Activated CD4-positive, alpha-beta T cell treated with anti-CD3 and anti-CD28 coated beads, Interleukin-2, amount 10 ng/mL, durations not matched to agents 24 days and 14 days (primary cell): ENCODE measurements around the gene MYH2. TPM values are rescaled to one million over a fixed set of nuclear protein-coding genes. Genes with fewer than 3 reads are reported as not detected.
"Not testable (repeated sequence)": the region's sequence is repeated elsewhere in the genome, so short reads cannot be mapped to it uniquely, and the experiment has no call there.

ENCODE experiments used
- DNase-seq: peaks from one replicate; pipeline ENCODE4 v3.0.0; 2022
- H3K27ac Mint-ChIP-seq: one replicate; pipeline ENCODE4 v1.8.0; 2022; ENCODE audit warnings: mild to moderate bottlenecking, mixed read lengths
- H3K27me3 Mint-ChIP-seq: one replicate; pipeline ENCODE4 v1.8.0; 2022; ENCODE audit warnings: mixed read lengths
- H3K36me3 Mint-ChIP-seq: one replicate; pipeline ENCODE4 v1.8.0; 2022; ENCODE audit warnings: low read depth, mild to moderate bottlenecking, mixed read lengths
- H3K4me1 Mint-ChIP-seq: one replicate; pipeline ENCODE4 v1.8.0; 2021; ENCODE audit warnings: mixed read lengths
- H3K4me3 Mint-ChIP-seq: one replicate; pipeline ENCODE4 v1.8.0; 2022; ENCODE audit warnings: mild to moderate bottlenecking, moderate library complexity, mixed read lengths
- H3K9me3 Mint-ChIP-seq: one replicate; pipeline ENCODE4 v1.8.0; 2021; ENCODE audit warnings: mixed read lengths
- intact Hi-C: fragments of 100-400 bp; cut with micrococcal nuclease; formaldehyde crosslinking; loops from one replicate; pipeline ENCODE4 v1.15.1; 2023
- total RNA-seq: library from RNA; stranded (reverse); gene quantifications from 2 replicates; pipeline ENCODE4 v1.2.3, GENCODE V29; 2022

MYH2 gene
- total RNA-seq, 1 donor from 2014 or later = not detected

- peaks cover 10% of the 10 kb centered on the region for H3K9me3 Mint-ChIP-seq
- H3K36me3 Mint-ChIP-seq, H3K4me3 Mint-ChIP-seq, H3K4me1 Mint-ChIP-seq, DNase-seq, H3K27me3 Mint-ChIP-seq, H3K27ac Mint-ChIP-seq, intact Hi-C loops: not testable (repeated sequence)
Observed at GRCh38 chr17:10541179-10541578, 8.3 kb downstream of the MYH2 start.

DNA sequence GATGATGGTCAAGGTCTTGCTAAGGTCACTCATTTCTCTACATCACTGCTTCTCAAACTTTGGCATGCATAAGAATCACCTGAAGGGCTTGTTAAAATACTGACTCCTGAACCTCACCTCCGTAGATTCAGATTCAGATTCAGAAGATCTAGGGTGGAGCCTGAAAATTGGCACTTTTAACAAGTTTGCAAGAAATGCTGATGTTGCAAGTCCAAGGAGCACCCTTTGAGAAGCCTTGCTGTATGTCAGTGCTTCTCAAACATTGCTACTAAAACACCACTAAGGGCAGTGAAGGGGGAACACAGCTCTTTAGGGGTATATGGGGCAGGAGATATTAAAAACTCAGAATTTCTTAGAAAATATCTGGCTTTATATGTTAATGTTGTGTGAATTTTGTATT lies 17.4 kb downstream of the MYH2 start:
- Mint-ChIP-seq H3K9me3 (no peaks in the 10 kb centered on the region), H3K27ac (no peak overlapping the region), H3K4me1 (no peaks in the 10 kb centered on the region), H3K27me3 (no peaks in the 10 kb centered on the region), H3K4me3 (no peak overlapping the region), H3K36me3 (no peaks in the 10 kb centered on the region)
- DNase-seq = no peak
- intact Hi-C loops = no loop called here

DNA sequence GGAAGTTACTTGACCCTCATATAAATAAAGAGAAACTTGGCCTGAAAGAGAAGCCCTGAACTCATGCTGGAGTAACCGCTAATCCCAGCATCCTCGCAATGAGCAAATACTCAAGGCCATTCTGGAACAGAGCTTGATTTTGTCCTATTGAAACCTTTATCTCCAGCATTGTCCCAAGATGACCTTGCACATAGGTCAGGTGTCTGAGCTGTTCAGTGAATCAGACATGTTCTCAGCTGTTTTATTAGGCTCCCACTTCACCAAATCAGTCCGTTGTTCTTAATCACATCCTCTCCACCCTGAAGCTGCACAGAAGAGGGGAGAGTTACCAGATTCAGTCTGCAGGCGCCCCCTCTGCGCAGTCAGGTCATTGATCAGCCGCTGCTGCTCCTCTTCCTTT lies 22.0 kb downstream of the MYH2 start:
- Mint-ChIP-seq H3K36me3 (no peaks in the 10 kb centered on the region), H3K27me3 (no peaks in the 10 kb centered on the region), H3K9me3 (no peaks in the 10 kb centered on the region), H3K4me3 (no peak overlapping the region), H3K27ac (no peak overlapping the region), H3K4me1 (no peaks in the 10 kb centered on the region)
- no peak for DNase-seq
- intact Hi-C loops = no loop called here

- intact Hi-C loops = no loop called here
- no peak for DNase-seq
- no peaks in the 10 kb centered on the region for H3K4me1 Mint-ChIP-seq
- H3K4me3 Mint-ChIP-seq = no peak overlapping the region
- H3K27ac Mint-ChIP-seq = no peak overlapping the region
- H3K36me3 Mint-ChIP-seq = no peaks in the 10 kb centered on the region
- no peaks in the 10 kb centered on the region for H3K27me3 Mint-ChIP-seq
- H3K9me3 Mint-ChIP-seq = no peaks in the 10 kb centered on the region
Observed at GRCh38 chr17:10526517-10526916, 22.9 kb downstream of the MYH2 start.

- Mint-ChIP-seq H3K4me1 (no peaks in the 10 kb centered on the region), H3K9me3 (no peaks in the 10 kb centered on the region), H3K4me3 (no peak overlapping the region), H3K27ac (no peak overlapping the region), H3K27me3 (no peaks in the 10 kb centered on the region), H3K36me3 (no peaks in the 10 kb centered on the region)
- intact Hi-C loops = no loop called here
- no peak for DNase-seq
Observed at GRCh38 chr17:10523064-10523463, 26.4 kb downstream of the MYH2 start.

DNA sequence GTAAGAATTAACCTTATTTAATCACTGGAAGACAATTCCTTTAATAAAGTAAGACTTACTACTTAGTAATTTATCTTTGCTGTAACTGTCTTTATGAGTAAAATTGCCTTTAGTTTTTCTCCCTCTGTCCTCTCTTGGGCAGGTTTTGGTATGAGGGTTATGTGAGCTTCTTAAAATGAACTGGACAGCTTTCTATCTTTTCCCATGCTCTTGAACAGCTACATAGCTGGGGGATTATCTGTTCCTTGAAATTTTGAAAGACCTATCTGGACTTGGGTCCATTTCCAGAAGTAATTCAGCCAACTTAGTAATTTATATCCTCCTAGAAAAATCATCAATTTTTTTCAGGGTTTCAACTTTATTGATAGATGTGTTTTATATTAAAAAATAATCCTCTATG lies 27.5 kb downstream of the MYH2 start:
- Mint-ChIP-seq H3K4me1 (no peaks in the 10 kb centered on the region), H3K27ac (no peak overlapping the region), H3K4me3 (no peak overlapping the region), H3K36me3 (no peaks in the 10 kb centered on the region), H3K27me3 (no peaks in the 10 kb centered on the region), H3K9me3 (no peaks in the 10 kb centered on the region)
- intact Hi-C loops = no loop called here
- no peak for DNase-seq

DNA sequence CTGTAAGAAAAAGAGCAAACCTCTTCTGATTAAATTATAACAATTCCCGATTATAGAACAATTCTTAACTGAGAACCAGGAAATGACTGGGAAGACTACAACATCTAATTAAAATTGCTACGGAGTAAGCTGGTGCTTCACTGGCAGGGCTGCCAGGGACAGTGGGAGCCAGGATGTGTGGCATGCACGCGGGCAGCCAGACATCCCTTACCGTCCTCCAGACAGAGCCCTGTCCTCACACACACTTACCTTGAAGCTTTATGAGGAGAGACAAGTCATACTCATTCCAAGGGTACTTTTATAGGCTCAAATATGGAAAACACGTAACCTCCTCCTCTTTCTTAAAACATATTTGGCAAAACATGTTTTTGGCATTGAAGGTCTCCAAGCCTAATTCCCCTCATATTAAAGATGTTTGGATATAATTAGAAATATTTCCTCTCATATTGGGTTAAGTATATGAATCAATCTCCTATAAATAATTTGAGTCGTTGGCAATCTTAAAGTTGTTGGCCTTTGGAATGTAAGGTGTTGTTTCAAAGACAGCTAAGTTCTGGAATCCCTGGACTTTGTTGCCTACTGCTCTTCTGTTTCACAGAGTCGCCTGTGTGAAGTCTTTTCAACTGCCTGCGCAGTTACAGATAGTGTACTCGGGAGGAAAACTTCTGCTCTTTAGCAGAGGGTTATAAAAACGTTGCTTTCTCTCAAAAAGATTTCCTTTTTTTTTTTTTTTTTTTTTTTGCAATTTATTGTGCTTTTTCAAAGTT lies 31.0 kb downstream of the MYH2 start, which contains the start of gene MYH1:
MYH1 (minus strand) TSS at position 272 of the 767 bp plus-strand sequence. CDS start 1,900 bp downstream, outside the sequence.
- Mint-ChIP-seq H3K27ac (no peak within 1 kb of the TSS), H3K4me1 (no peaks in the 10 kb centered on the region), H3K36me3 (no peaks in the 10 kb centered on the region), H3K4me3 (no peak within 1 kb of the TSS), H3K27me3 (no peaks in the 10 kb centered on the region), H3K9me3 (no peaks in the 10 kb centered on the region)
- intact Hi-C loops = no loop called here
- no peak for DNase-seq

- H3K27ac Mint-ChIP-seq = no peak overlapping the region
- intact Hi-C loops = no loop called here
Observed at GRCh38 chr17:10516638-10517037, 32.8 kb downstream of the MYH2 start.

DNA sequence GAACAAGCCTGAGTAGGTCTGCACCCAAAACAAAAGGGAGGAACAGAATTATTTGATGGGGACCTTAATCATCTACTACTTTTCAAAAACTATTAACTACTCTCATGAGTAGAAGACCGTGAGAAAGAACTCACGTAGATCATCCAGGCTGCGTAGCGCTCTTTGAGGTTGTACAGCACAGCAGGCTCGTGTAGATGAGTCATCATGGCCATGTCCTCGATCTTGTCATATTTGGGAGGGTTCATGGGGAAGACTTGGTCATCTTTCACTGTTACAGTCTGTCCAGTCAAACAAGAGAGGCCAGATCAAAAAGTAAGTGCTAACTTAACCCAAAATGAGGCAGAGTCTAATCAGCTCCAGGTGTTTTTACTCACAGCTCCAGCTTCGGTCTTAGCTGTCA lies 33.4 kb downstream of the MYH2 start:
- Mint-ChIP-seq H3K4me1 (no peaks in the 10 kb centered on the region), H3K36me3 (no peaks in the 10 kb centered on the region), H3K4me3 (no peak overlapping the region), H3K27ac (no peak overlapping the region), H3K27me3 (no peaks in the 10 kb centered on the region), H3K9me3 (no peaks in the 10 kb centered on the region)
- intact Hi-C loops = no loop called here
- no peak for DNase-seq

More at GRCh38 chr17:10516638-10517037, 32.8 kb downstream of the MYH2 start:
- H3K36me3 Mint-ChIP-seq = no peaks in the 10 kb centered on the region
- no peaks in the 10 kb centered on the region for H3K4me1 Mint-ChIP-seq
- no peak for DNase-seq
- H3K27me3 Mint-ChIP-seq = no peaks in the 10 kb centered on the region
- no peaks in the 10 kb centered on the region for H3K9me3 Mint-ChIP-seq
- H3K4me3 Mint-ChIP-seq = no peak overlapping the region

DNA sequence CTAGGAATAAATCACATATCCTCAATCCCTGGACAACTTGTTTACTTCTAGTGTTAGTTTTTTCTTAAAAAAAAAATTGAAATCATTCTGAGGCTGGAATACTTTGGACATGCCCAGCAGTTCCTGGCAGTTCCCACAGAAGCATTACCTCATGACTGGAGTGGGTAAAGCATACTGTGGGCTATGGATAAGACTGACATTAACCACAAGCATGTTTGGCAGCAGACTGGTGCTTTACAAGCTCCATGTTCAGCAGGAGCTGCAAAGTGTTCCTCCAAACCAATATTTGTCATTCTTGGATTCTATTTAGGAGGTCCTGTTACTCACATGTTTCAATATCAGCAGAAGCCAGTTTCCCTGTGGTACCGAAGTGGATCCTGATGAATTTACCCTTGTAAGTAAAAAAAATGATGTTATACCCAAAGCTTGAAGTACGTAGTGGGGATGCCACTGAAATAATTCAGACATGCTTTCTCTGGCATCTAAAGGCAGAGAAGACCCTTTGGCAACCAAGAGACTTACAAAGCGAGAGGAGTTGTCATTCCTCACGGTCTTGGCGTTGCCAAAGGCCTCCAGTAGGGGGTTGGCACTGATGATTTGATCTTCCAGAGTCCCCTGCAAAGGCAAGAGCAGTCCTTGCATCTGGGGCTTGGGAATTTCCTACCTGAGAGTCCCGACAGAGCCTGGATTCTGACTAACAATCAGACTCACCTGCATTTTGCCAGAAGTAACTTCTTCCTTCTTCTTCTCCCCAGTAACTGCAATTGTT lies 36.0 kb downstream of the MYH2 start:
- Mint-ChIP-seq H3K4me1 (no peaks in the 10 kb centered on the region), H3K4me3 (no peak overlapping the region), H3K36me3 (no peaks in the 10 kb centered on the region), H3K27me3 (no peaks in the 10 kb centered on the region), H3K9me3 (no peaks in the 10 kb centered on the region), H3K27ac (no peak overlapping the region)
- no peak for DNase-seq
- intact Hi-C loops = no loop called here

DNA sequence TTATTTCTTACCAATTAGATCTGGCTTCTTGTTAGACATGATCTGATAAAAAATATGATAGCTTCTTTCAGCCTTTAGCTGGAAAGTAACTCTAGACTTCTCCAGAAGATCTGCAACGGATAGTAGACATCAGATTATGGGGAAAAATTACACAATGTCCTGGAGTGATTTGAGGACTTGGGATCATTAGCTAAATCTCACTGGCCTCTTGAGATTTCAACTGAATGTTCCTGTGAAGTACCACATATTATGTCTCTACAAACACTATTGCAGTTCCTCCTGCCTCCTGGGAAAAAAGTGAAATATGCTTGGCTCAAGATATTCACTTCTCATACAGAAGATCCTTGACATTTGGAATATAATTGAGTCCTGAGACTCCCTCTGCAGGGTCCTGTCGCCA lies 36.6 kb downstream of the MYH2 start:
- Mint-ChIP-seq H3K27me3 (no peaks in the 10 kb centered on the region), H3K9me3 (no peaks in the 10 kb centered on the region), H3K4me1 (no peaks in the 10 kb centered on the region), H3K27ac (no peak overlapping the region), H3K4me3 (no peak overlapping the region), H3K36me3 (no peaks in the 10 kb centered on the region)
- DNase-seq = no peak
- intact Hi-C loops = no loop called here

DNA sequence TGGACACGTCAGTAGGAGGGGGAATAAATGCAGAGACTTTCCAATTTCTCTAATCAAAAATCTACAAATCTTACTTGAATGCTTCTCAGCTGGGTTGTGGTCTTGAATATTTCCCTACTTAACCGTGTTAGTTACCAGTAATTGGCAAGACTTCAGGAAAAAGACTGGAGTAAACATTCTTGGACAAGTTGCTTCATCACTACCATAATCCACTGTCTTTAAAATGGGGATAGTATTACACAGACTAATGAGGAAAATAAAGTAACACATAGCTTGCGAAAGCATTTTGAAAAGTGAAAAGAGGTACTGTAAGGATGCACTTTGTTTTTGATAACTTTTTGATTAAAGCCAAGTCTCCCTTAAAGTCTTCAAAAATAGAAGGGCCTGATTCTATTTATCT lies 49.5 kb downstream of the MYH2 start:
- no peaks in the 10 kb centered on the region for H3K4me1 Mint-ChIP-seq
- no peaks in the 10 kb centered on the region for H3K36me3 Mint-ChIP-seq
- no peak for DNase-seq
- H3K4me3 Mint-ChIP-seq = no peak overlapping the region
- no peaks in the 10 kb centered on the region for H3K9me3 Mint-ChIP-seq
- intact Hi-C loops = no loop called here
- H3K27me3 Mint-ChIP-seq = no peaks in the 10 kb centered on the region
- no peak overlapping the region for H3K27ac Mint-ChIP-seq

- no peaks in the 10 kb centered on the region for H3K36me3 Mint-ChIP-seq
- intact Hi-C loops = no loop called here
- no peaks in the 10 kb centered on the region for H3K27me3 Mint-ChIP-seq
- H3K4me3 Mint-ChIP-seq = no peak overlapping the region
- no peak overlapping the region for H3K27ac Mint-ChIP-seq
- H3K9me3 Mint-ChIP-seq = peaks cover 14% of the 10 kb centered on the region
- DNase-seq = no peak
- no peaks in the 10 kb centered on the region for H3K4me1 Mint-ChIP-seq
Observed at GRCh38 chr17:10492004-10492403, 57.5 kb downstream of the MYH2 start.

DNA sequence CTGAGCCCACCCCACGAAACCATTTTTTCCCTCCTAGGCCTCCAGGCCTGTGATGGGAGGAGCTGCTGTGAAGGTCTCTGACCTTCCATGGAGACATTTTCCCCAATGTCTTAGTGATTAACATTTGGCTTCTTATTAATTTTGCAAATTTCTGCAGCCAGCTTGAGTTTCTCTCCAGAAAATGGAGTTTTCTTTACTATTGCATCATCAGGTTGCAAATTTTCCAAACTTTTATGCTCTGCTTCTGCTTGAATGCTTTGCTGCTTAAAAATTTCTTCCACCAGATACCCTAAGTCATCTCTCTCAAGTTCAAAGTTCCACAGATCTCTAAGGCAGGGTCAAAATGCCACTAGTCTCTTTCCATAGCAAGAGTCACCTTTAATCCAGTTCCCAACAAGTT lies 67.2 kb downstream of the MYH2 start:
- no peak overlapping the region for H3K27ac Mint-ChIP-seq
- no peaks in the 10 kb centered on the region for H3K4me1 Mint-ChIP-seq
- no peaks in the 10 kb centered on the region for H3K36me3 Mint-ChIP-seq
- peaks cover 18% of the 10 kb centered on the region for H3K9me3 Mint-ChIP-seq
- no peak overlapping the region for H3K4me3 Mint-ChIP-seq
- no peaks in the 10 kb centered on the region for H3K27me3 Mint-ChIP-seq
- no peak for DNase-seq
- intact Hi-C loops = no loop called here
